Measurements from ENCODE around the gene JAG2. TPM values are rescaled to one million over a fixed set of nuclear protein-coding genes. Genes with fewer than 3 reads are reported as not detected.

JAG2 gene
- total and polyA plus RNA-seq, 2 of the 13 experiments (the other 11 are each of a cell fraction or from before 2014, with no cell fraction given): 0.04 to 0.16 TPM

GRCh38 chr14:105156414-105157375 lies 11.9 kb downstream of the JAG2 start:
- H3K27ac ChIP-seq (ENCODE audit: extremely low read length, insufficient read depth, low read length): no peak overlapping the region
- no peak overlapping the region for H3K9ac ChIP-seq (ENCODE audit: insufficient read depth, low read depth, low read length)
- FAIRE-seq: no peak
- no peak for DNase-seq (ENCODE audit: low spot score)
- H4K20me1 ChIP-seq (ENCODE audit: insufficient read depth, low read length): no peaks in the 10 kb centered on the region
- TF ChIP-seq ONECUT2 (CRISPR knock-in tag; IDR thresholded peaks at IDR 0.05) (no peak), FOXM1 (CRISPR knock-in tag; IDR thresholded peaks at IDR 0.05) (no peak), BATF2 (CRISPR knock-in tag; IDR thresholded peaks at IDR 0.05) (no peak), ZNF629 (CRISPR knock-in tag; conservative IDR thresholded peaks at IDR 0.05) (no peak), SOX5 (CRISPR knock-in tag; IDR thresholded peaks at IDR 0.05; ENCODE audit: borderline replicate concordance) (no peak), FOXO1 (CRISPR knock-in tag; IDR thresholded peaks at IDR 0.05) (no peak), PBX3 (CRISPR knock-in tag; IDR thresholded peaks at IDR 0.05; ENCODE audit: borderline replicate concordance) (no peak), ARHGAP35 (CRISPR knock-in tag; IDR thresholded peaks at IDR 0.05; ENCODE audit: borderline replicate concordance) (no peak), AKAP8 (CRISPR knock-in tag; IDR thresholded peaks at IDR 0.05) (no peak), KLF15 (CRISPR knock-in tag; IDR thresholded peaks at IDR 0.05; ENCODE audit: borderline replicate concordance) (no peak), ATF2 (CRISPR knock-in tag; IDR thresholded peaks at IDR 0.05) (no peak), ZNF281 (CRISPR knock-in tag; IDR thresholded peaks at IDR 0.05; ENCODE audit: borderline replicate concordance) (no peak), RAD21 (CRISPR knock-in tag; IDR thresholded peaks at IDR 0.05) (no peak), SRSF1 (optimal IDR thresholded peaks at IDR 0.05; ENCODE audit: low read depth, low read length) (no peak), POGK (CRISPR knock-in tag; conservative IDR thresholded peaks at IDR 0.05) (no peak)
- no TSS peak for BruUV-seq (replicated peaks)
- no peak for ATAC-seq
- ChIA-PET POLR2A (no interaction called here), CTCF (ENCODE audit: low intra/inter-chr PET ratio, low total read pairs) (no interaction called here)
- H3K36me3 ChIP-seq (replicated peaks in 1 of 2; ENCODE audit: control insufficient read depth in 1 of 2, insufficient read depth in 2 of 2, low read length in 2 of 2): no peaks in the 10 kb centered on the region
- no peak overlapping the region for H3K4me2 ChIP-seq (ENCODE audit: low read depth, low read length)
- no peak overlapping the region for H3K4me3 ChIP-seq (replicated peaks in 1 of 3; ENCODE audit: insufficient read depth in 1 of 3, low read depth in 2 of 3, low read length in 3 of 3)
- 21% methylated on average over 10 of the region's 31 CpGs for WGBS (ENCODE audit: low lambda C conversion rate)
- H3K79me2 ChIP-seq (ENCODE audit: insufficient read depth, low read length): no peaks in the 10 kb centered on the region
- intact Hi-C loops (cut with micrococcal nuclease; ENCODE audit: unreplicated experiment): no loop called here
- in situ Hi-C loops (cut with HindIII; ENCODE audit: extremely low pct_ligation_motif_present, low pct_unique_long_range_greater_than_20kb): no loop called here
- no peaks in the 10 kb centered on the region for H3K9me3 ChIP-seq (ENCODE audit: low read length)
- H3K27me3 ChIP-seq (ENCODE audit: control insufficient read depth in 1 of 2, insufficient read depth in 2 of 2, low read length in 2 of 2): peaks cover 38 to 65% of the 10 kb centered on the region in 2 experiments
- peaks cover 9% of the 10 kb centered on the region; the same call in 1 of the 2 replicates for H3K4me1 ChIP-seq (ENCODE audit: insufficient read depth, low read length)
- H2AFZ ChIP-seq (ENCODE audit: low read length): no peak overlapping the region
